ENCODE results near the gene USP48.

- no peak for TF ChIP-seq ELK1 (IDR thresholded peaks at IDR 0.05; ENCODE audit: low read depth, low read length)
- no peak for TF ChIP-seq HMGXB4 (CRISPR knock-in tag; IDR thresholded peaks at IDR 0.05; ENCODE audit: borderline replicate concordance)
- no peak for TF ChIP-seq POLR2A (IDR thresholded peaks at IDR 0.05; ENCODE audit: low read length)
These were observed 61.5 kb downstream of the USP48 start for GRCh38 chr1:21721295-21721985.
